ENCODE measurements around the gene DEFB110. TPM values are rescaled to one million over a fixed set of nuclear protein-coding genes. Genes with fewer than 3 reads are reported as not detected.

DEFB110 gene
- not detected for total RNA-seq

DNA sequence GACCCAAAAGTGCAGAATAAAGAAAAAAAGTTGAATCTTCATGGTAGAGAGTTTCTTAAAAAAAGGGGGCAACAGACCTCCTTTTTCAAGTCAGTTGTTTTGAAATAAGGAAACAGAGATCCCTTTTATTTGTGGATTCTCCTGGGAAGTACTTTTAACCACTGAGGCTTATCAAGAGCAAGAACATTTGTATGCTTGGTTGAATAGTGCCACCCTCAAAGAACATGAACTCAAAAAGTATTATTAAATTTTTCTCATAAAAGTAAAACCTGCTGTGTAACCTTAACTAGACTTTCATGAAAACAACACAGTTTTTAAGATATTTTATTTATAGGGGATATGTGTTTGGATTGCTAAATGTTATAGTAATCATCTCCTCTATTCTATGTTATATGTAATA is at the start of gene DEFB110:
Gene DEFB110, minus strand, starts transcription at position 101 of the 400 bp plus-strand sequence. Its CDS starts 59 bp downstream, at position 42.
- Histone ChIP-seq H3K27ac (no peak within 1 kb of the TSS), H3K9me3 (no peaks in the 10 kb centered on the region), H3K4me3 (no peak within 1 kb of the TSS), H3K27me3 (no peaks in the 10 kb centered on the region), H3K4me1 (no peaks in the 10 kb centered on the region), H3K36me3 (no peaks in the 10 kb centered on the region)
- TF ChIP-seq, protein P1, sequence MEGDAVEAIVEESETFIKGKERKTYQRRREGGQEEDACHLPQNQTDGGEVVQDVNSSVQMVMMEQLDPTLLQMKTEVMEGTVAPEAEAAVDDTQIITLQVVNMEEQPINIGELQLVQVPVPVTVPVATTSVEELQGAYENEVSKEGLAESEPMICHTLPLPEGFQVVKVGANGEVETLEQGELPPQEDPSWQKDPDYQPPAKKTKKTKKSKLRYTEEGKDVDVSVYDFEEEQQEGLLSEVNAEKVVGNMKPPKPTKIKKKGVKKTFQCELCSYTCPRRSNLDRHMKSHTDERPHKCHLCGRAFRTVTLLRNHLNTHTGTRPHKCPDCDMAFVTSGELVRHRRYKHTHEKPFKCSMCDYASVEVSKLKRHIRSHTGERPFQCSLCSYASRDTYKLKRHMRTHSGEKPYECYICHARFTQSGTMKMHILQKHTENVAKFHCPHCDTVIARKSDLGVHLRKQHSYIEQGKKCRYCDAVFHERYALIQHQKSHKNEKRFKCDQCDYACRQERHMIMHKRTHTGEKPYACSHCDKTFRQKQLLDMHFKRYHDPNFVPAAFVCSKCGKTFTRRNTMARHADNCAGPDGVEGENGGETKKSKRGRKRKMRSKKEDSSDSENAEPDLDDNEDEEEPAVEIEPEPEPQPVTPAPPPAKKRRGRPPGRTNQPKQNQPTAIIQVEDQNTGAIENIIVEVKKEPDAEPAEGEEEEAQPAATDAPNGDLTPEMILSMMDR (IDR thresholded peaks at IDR 0.05): no peak
- DNase-seq: no peak
- intact Hi-C loops (cut with DNase I): no loop called here

DNA sequence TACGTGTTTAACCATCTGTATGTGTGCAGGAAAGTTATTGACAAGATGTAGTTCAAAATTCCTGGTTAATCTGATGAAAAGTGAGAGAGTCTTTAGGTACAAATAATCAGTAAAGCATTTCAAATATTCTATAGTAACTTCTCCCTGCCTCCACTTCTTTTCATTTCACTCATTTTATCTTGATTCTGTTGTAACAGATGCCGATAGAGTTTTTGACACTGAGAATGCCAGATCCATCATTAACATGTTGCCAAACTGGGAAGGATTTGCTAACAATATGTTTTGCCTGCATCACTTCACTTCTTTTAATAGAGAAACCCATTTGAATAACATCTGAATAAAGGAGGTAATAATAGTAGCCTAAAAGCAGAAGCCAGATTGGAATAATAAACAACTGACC is 48.3 kb upstream of the DEFB110 start:
- Histone ChIP-seq H3K36me3 (no peaks in the 10 kb centered on the region), H3K9me3 (no peaks in the 10 kb centered on the region), H3K4me1 (no peaks in the 10 kb centered on the region), H3K27me3 (no peaks in the 10 kb centered on the region), H3K4me3 (no peak overlapping the region), H3K27ac (no peak overlapping the region)
- WGBS, 2 donors: 69 to 80% methylated on average over 2 of the region's 2 CpGs
- intact Hi-C loops (cut with DNase I): no loop called here
- no peak for DNase-seq
- TF ChIP-seq, protein P1 (IDR thresholded peaks at IDR 0.05): no peak
- no peak for TF ChIP-seq POLR2A (IDR thresholded peaks at IDR 0.05)

DNA sequence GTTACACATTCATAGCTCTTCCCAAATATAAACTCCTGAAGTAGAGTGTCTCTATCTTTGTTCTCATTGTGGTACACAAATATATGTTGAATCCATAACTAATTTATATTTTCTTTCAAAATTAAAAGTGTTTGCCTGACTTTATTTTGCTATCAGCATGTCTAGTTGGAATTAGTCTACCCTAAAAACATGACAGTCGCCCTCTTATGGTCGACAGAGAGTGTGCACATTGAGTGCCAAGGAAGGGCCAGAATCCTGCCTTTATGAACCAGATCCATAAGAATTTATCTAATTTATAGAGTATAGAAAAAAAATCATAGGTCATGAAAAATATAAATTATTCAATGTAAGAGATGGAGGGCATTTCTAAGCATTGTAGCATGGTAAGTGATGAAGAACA is 40.3 kb upstream of the DEFB110 start:
- H3K9me3 ChIP-seq: no peaks in the 10 kb centered on the region
- H3K4me1 ChIP-seq: no peaks in the 10 kb centered on the region
- no peaks in the 10 kb centered on the region for H3K36me3 ChIP-seq
- 4 to 6% methylated on average over 2 of the region's 2 CpGs for WGBS, 2 donors
- no peak for TF ChIP-seq POLR2A (IDR thresholded peaks at IDR 0.05)
- TF ChIP-seq, protein P1 (IDR thresholded peaks at IDR 0.05): peak in 2 of 6 experiments; percentile 8 to 34
- DNase-seq: no peak
- no peak overlapping the region for H3K4me3 ChIP-seq
- intact Hi-C loops (cut with DNase I): no loop called here
- no peak overlapping the region for H3K27ac ChIP-seq
- no peaks in the 10 kb centered on the region for H3K27me3 ChIP-seq

DNA sequence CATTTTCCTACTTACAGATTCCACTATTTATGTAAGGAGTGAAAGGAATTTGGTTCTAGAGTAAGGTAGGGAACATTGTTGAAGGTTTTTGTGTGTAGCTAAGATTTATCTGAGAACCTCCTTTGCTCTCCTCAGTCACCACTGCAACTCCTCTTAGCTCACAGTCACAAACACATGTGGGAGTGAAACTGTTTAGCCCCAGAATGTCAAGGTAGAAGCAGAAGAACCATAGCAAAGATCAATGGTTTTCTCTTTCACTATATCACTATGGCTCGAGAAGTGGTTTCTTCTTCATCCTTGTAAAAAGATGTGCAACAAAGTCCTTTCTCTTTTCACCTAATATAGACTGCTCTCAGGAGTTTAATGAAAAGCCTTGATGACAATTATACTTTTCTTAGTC is 34.4 kb upstream of the DEFB110 start:
- H3K27me3 ChIP-seq: no peaks in the 10 kb centered on the region
- H3K27ac ChIP-seq: no peak overlapping the region
- H3K9me3 ChIP-seq: no peaks in the 10 kb centered on the region
- intact Hi-C loops (cut with DNase I): no loop called here
- H3K4me1 ChIP-seq: no peaks in the 10 kb centered on the region
- WGBS, 2 donors: 75 to 95% methylated on average over 1 of the region's 1 CpG
- no peak for TF ChIP-seq POLR2A (IDR thresholded peaks at IDR 0.05)
- TF ChIP-seq, protein P1 (IDR thresholded peaks at IDR 0.05): no peak
- DNase-seq: no peak
- H3K4me3 ChIP-seq: no peak overlapping the region
- no peaks in the 10 kb centered on the region for H3K36me3 ChIP-seq

DNA sequence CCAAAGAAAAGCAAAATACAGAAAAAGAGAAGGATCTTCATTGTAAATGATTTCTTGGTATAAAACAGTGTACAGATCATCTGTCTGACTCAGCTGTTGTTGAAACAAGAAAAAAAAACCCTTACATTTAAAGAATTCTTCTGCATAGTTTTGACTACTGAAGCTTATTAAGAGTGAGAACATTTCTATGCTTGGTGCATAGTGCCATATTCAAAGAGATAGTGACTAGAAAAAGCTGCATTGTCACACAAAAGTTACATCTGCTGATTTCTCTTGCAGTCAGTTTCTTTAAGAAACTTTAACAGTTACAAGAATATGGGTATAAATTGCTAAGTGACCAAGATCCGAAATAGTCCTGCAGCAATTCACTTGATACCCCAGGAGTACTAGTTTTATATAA is 28.0 kb upstream of the DEFB110 start, which contains the start of gene DEFB112:
Gene DEFB112, minus strand, starts transcription at position 101 of the 400 bp plus-strand sequence. Its CDS starts 60 bp downstream, at position 41.
- Histone ChIP-seq H3K27ac (no peak within 1 kb of the TSS), H3K4me1 (no peaks in the 10 kb centered on the region), H3K27me3 (no peaks in the 10 kb centered on the region), H3K4me3 (no peak within 1 kb of the TSS), H3K9me3 (no peaks in the 10 kb centered on the region), H3K36me3 (no peaks in the 10 kb centered on the region)
- intact Hi-C loops (cut with DNase I): no loop called here
- no peak for DNase-seq
- no peak for TF ChIP-seq POLR2A (IDR thresholded peaks at IDR 0.05)
- TF ChIP-seq, protein P1 (IDR thresholded peaks at IDR 0.05): no peak
- 58 to 67% methylated on average over 1 of the region's 1 CpG for WGBS, 2 donors

Data from esophagus squamous epithelium (tissue), 5 donors.